ENCODE results near the gene SCN2B.
A peak's percentile ranks its signal among the peaks of the same experiment; 100 is the strongest.
"Not testable (repeated sequence)": the region's sequence is repeated elsewhere in the genome, so short reads cannot be mapped to it uniquely, and the experiment has no call there.

Gene SCN2B

DNA sequence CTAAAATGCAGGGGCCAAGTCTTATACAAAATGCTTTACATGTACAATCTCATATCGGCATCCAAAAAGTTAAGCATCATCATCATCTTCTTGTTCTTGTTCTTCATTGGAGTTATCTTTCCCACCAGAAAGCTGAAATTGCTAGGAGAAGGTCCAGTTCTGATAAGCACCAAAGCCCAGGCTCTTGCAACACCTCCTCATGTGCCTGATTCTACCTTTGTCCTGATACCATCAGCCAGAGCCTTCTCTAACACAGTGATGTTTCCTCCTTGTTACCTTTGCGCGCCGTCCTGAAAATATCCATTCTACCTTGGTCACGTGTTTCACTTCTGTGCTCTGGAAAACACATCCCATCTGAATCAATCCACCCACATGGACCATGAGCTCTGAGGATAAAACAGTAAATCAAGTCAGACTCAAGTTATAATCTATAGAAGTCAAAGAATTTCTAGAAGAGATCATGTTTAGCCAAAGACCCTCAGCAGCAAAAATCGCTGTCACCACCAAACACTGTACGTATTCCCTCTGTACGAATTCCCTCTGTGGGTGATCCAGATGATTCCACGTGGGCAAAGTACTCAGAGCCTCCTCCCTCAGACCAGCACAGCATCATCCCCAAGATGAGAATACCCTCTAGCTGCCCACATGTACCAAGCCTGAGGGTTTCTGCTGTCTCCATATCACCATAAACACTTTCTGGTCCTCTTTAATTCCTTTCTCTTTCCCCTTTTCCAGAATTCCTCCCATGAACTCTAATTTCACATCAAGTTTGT, 29.4 kb upstream of the SCN2B start:
- DNase-seq: no peak

DNA sequence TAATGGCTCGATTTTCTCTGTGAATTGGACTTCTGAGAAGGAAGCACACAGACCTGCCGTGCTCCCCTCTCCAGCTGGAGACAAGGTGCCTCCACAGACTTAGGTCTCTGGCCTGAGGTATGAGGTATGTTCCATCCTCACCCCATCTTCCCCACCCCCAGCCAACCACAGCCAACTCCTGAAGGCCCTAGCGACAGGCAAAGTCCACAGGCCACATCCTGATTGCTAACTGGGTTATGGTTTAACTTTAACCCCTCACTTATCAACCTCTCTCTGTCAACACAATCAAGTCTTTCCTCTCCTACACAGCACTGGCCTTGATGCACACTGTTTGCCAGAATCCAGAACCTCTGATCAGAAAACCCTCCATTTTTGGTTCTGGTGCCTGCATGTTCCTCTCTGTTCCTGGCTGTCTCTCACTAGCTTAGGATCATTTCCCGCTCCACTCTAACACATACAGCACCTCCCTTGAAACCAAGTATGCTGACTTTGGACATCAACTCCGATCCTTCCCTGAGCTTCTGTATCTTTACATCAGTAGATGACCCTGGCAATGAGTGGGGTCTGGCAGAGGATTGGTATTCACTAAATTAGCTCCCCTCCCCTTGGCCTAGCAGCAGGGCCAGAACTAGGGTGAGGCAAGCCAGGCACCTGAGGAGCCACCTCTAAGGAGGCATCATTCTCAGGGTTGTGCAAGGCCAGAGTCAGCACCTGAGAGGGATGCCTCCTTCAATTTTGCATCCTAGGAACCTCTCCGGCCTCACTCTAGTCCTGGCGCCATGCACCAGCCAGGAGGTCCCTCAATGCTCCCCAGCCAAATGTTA, 26.4 kb upstream of the SCN2B start:
- DNase-seq: no peak

DNA sequence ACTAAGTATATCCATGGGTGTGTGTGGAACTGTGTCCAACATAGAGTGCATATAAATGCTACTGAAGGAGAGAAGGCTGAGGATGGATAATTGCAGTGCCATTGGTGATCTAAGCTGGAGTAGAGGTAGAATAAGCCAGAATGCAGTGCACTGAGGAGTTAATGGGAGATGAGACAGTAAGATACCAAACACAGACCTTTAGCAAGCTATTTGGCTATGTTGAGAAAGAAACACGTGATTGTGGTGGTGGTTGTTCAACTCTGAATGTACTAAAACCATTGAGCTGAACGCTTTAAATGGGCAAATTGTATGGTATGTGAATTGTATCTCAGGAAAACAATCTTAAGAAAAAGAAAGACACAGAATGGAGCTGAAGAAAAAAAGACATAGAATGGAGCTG, 25.5 kb upstream of the SCN2B start:
- DNase-seq: no peak

DNA sequence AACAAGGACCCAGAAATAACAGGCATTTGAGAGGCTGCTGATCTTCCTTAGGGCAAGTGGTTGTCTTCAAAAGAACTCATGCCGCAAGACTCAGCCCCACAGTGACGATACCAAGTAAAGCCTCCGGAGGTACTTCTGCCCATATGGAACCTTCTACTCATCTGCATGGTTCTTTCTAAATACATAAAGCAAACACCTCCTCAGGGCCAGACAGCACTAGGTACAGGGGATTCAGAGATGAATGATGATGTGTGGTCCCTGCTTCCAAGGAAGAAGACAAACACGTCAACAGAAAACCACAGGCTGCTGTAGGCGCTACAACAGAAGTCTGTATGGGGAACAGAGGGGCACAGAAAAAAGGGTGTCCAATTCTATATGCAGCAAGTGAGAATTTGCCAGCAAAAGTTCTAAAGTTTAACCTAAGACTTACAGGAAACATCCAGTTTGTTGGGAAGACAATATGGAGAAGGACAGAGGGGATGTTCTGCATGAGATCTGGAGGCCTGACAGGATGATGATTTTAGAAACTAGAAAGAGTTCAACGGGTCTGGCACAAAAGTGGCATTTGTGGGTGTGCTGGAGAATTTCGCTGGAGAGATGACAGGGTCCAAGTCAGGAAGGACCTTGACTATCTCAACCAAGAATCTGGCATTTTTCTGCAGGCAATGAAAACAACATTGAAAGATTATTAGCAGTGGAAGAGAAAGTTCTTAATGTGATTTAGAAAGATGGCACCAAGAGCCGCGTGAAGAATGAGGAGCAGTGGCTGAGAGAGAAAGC, 24.7 kb upstream of the SCN2B start:
- DNase-seq: no peak

DNA sequence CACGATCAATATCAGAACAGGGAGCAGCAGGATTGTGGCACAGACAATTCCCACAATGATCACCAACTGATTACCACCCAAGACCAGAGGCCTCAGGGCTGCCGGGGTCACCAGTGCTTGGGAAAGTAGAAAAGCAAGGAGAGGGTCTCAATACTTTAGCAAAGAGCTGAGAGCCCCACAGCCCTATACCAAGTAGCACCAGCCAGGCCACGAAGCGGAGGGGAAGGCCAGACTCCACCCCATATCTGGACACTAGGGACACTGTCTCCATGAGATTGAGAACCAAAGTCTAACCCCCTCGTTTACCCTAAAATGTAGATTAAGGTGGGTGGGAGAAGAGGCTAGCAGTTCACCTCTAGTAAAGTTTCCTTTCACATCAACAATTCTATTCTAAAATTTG, 24.1 kb upstream of the SCN2B start:
- no peak for DNase-seq

DNA sequence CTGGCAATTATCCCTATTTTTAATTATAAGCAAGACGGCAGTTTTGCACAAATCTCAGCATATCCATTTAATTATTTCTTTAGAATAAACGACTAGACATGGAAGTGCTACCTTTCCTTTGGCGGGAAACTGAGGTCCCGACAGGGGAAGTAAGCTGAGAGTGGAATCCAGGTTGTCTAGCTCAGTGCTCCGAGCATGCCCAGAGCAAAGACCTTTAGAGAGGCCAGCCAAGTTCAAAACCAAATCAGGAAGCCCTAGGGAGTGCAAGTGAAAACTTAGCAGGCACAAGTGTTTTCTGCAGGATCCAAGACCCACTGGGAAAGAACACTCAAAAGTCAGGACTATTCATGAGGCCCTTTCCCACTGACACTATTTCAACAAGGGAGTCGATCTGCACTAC, 22.7 kb upstream of the SCN2B start:
- no peak for DNase-seq

DNA sequence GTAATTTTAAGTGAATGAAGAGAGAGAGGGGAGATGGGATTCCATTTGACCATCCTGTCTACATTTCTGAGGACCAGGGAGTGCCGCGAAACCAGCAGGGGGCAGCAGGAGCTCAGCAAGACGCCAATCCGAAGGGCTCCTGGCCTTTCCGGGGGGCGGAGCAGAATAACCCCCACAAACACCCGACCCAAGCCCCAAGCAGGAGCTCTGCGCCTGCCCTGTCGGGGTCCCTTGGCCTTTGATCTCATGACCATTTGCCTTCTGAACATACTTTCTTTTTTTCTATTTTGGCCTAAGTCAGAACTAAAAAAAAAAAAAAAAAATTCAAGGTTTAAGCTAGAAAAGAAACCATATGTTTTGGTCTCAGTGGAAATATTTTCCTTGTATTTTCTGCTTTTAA, 21.9 kb upstream of the SCN2B start:
- peak; percentile 66 for DNase-seq

DNA sequence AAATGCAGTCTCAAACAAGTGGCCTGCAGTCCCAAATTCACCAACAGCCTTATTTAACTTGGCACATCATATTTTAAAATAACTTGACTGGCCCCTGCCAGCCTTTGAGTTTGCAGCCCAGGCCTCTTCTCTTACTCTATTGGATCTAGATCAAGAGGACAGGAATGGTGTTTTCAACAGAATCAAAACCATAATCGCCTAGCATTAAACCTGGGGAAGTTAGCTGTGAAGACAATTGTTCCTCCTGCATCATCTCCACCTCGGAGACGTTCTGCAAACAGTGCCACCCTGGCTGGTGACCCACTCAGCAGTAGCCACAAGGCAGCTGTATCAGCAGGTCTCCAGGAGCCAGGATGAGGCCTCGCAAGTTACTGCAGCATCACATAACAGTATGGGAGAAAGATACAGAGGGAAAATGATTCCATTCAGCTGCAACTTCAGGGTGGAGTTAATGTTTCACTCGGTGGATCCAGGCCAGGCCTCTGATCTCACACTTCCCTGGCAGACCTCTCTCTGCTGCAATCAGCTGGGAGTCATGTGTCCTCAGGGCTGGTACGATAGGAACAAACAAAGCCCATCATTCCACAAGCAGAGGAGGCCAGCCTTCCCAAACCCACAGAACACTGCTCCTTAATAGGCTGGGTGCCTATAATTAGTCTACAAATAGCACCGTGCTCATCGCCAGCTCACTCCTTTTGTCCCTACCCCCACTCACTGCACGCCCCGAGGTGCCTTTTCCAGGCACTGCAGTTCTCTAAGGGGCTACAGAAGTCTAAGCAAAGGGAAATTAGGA, 18.6 kb upstream of the SCN2B start:
- DNase-seq: peak; percentile 63

DNA sequence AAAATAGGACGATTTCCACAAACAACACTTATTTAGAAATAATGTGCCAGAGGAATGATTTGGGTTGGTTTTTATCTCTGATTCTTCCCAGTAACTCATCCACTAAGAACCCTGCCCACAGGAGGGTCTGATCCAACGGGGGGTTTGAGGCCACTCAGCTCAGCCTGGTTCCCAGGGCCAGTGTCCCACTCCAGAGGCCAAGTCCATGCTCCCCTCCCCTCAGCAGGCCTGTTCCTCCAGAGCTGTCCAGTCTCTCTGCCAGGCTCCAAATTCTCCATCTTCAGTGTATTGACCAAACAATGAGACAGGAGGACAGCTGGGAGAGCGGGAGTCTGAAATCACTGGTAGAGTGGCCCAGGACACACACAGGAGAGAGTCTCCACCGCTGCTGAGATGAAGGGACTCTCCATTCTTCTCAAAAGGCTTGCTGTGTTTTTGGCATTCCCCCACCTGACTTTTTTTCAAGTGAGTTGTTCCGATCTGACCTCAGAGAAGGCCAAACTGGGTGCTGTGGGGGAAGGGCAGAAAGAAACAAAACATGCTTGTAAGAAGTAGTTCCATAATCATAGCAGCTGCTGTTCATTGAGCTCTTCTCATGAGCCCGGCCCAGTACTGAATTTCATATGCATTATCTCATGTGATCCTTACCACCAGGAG, 17.6 kb upstream of the SCN2B start:
- DNase-seq: no peak

DNA sequence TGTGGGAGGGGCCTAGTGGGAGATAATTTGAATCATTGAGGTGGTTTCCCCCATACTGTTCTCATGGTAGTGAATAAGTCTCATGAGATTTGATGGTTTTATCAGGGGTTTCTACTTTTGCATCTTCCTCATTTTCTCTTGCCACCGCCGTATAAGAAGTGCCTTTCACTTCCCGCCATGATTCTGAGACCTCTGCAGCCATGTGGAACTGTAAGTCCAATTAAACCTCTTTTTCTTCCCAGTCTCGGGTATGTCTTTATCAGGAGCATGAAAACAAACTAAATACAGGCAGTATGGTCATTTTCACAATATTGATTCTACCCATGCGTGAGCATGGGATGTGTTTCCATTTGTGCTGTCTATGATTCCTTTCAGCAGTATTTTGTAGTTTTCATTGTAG, 16.4 kb upstream of the SCN2B start:
- DNase-seq: not testable (repeated sequence)

DNA sequence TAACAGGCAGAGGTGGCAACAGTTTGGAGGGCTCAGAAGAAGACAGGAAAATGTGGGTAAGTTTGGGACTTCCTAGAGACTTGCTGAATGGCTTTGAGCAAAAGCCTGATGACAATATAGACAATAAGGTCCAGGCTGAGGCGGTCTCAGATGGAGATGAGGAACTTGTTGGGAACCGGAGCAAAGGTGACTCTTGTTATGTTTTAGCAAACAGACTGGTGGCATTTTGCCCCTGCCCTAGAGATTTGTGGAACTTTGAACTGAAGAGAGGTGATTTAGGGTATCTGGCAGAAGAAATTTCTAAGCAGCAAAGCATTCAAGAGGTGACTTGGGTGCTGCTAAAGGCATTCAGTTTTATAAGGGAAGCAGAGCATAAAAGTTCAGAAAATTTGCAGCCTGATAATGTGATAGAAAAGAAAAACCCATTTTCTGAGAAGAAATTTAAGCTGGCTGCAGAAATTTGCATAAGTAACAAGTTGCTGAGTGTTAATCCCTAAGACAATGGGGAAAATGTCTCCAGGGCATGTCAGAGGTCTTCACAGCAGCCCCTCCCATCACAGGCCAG, 14.6 kb upstream of the SCN2B start:
- not testable (repeated sequence) for DNase-seq

DNA sequence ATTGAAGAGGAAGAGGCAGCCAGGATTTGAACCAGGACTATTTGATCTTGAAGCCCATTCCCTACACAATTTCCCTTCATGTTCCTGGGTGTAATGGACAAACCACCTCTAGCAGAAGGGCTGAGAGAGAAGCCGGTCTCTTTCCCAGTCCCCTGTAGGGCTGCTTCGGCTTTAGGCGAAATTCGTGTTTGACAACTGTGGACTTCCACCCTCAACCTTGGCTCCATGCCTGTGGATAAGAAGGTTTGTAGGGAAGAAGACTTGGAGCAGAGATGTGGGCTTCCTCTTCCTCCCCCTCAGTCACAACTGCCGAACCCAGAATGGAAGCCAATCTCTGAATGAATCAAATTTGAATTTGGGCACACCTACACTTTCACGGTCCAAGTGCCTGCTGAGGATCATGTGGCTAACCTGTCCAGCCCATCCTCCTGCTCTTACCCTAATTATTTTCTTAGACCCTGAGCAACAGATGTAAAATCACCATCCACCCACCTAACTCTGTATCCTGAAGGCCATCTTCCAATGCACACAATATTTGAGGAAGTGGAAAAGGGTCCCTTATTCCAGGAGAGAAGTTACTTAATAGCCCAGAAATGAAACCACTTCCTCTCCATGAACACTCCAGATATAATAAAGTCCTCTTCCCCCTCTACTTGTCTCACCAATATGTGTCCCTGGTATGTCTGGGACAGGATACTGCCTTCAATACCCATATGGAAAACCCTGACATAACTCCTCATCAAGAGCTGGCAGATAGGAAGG, 10.1 kb upstream of the SCN2B start:
- DNase-seq: no peak

DNA sequence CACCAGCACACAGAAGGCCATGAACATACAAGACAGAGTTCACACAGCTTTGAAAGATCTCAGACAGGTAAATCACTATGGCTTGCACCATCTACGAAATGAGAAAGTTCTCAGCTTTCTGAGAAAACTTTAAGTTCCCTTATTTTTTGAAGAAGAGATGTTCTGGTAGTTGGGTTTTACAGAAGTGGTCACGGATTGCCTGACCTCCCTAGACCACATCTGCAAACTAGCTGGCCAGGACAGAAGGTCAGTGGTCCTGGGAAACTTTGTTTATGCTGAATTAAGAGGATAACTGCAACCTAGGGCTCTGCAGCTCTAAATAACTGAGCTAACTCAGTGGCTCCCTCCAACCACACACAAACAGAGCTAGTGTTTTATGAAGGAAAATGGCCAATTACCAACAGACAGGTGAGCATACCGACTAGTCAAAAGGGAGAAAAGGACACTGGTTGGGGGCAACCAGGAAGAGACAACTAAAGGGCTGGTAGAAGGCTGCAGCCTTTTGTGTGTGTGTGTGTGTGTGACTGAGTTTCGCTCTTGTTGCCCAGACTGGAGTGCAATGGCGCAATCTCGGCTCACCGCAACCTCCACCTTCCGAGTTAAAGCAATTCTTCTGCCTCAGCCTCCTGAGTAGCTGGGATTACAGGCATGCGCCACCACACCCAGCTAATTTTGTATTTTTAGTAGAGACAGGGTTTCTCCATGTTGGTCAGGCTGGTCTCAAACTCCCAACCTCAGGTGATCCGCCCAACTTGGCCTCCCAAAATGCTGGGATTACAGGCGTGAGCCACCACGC, 8.5 kb upstream of the SCN2B start:
- DNase-seq: peak; percentile 3

DNA sequence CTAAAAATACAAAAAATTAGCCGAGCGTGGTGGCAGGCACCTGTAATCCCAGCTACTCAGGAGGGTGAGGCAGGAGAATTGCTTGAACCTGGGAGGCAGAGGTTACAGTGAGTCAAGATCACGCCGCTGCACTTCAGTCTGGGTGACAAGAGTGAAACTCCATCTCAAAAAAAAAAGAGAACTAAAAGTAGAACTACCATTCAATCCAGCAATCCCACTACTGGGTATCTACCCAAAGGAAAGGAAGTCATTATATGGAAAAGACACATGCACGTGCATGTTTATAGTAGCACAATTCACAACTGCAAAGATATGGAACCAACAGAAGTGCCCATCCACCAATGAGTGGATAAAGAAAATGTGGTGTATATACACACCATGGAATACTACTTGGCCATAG, 7.3 kb upstream of the SCN2B start:
- not testable (repeated sequence) for DNase-seq

DNA sequence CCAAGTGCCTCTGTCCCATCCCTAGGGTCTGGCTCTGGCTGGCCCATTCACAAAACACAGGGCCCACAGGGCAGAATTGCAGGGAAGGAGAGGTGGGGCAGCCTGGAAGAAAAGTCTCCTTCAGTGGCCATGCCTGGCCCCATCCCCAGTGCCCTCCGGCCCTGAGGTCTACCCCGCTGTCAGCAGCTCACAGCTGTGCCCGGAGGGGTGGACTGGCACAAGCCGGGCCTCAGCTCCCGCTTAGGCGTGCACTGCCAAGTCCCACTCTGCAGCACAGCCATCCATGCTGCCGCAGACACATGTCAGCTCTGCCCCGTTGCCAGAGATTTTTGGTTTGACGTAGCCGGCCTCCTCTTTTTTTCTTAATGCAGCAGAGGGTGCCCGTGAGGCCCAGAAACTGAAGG, 3.9 kb upstream of the SCN2B start:
- peak; percentile 92 for DNase-seq

DNA sequence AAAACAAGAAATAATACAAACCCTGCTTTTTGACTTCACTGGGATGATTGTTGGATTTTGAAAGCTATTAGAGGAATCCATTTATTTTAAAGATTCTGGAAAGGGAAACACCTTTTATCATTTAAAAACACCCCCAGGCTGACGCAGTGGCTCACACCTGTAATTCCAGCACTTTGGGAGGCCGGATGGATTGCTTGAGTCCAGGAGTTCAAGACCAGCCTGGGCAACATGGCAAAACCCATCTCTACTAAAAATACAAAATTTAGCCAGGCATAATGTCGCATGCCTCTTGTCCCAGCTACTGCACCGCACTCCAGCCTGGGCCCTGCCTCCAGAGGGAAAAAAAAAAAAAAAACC, 317 bp upstream of the SCN2B start:
- DNase-seq: no peak

DNA sequence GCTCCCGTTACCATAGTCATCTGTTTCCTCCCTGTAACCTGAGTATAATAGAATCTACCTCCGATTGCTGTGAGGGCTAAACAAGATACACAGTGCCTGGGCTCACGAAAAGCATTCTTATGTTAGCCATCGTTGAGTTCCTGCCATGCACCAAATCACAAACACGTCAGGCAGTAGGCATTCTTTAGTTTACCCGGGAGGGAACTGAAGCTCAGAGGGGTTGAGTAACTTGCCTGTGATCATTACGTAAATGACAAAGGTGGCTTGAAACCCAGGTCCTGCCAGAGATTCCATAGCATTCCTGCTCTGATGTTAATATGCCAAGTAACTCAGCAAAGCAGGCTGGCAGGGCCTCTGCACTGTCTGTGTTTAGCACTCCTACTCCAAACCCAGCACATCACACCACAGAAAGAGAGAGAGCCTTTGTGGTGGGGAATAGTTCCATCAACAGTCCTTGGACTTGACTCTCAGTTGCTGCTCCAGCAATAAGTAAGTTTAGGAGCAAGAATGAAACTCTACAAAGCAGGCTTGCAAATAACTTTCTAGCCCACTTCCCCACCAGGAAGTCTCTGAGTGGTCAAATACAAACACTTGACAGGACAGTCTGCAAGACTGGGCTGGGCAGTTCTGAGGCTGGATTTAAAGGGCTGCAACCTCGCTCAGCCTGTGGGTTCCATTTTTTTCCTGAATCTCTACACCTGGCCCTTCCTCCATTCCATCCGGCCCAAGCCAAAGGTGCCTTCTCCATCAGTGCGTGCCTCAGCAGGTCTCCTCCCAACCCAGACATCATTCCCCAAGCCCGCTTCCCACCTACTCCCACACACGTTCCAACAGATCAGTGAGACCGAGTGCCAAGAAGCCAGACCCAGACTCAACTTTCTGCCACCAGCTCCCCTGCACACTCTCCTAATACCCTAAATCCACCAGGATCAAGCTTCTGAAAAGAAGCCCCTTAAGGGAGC, 1.1 kb downstream of the SCN2B start:
- peak; percentile 47 for DNase-seq

DNA sequence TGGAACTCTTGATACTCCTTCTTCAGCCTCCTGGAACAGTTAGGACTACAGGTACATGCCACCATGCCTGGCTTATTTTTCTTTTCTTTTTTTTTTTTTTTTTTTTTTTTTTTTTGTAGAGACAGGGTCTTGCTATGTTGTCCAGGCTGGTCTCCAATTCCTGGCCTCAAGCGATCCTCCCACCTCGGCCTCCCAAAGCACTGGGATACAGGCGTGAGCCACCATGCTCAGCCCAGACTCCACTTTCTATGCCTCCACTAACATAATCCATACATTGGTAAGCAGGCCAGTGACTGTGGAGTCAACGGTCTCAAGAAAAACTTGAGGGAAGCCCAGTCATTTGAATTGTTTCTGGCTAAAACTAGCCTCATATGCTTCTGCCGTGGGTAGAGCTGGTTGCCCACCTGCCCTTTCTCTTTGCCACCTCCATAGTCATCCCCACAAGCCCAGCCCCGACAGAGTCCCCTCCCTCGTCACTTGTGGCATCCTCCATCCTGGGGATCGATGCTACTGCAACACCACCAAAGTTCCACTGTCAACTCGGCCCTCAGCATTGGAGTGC, 2.4 kb downstream of the SCN2B start:
- DNase-seq: no peak

DNA sequence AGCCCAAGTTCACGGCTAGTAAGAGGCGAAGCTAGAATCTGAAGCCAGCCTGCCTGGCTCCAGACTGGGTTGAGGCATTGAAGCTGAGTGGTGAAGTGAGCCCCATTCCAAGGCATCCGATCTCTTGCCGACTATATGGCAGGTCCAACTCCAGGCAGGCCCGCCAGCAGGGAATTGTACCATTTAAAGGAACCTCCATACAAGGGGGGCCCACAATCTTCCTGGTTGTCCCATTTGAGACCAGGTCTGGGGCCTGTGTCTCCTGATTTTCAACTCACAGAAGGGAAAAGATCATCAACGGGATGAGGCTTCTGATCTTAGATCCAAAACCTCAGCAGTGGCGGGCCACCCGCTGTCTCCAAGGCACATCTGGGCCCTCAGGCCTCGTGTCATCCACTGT, 4.1 kb downstream of the SCN2B start:
- no peak for DNase-seq

Measured in midbrain (tissue), 1 donor.